ENCODE data around the gene IHH.

Gene IHH

DNA sequence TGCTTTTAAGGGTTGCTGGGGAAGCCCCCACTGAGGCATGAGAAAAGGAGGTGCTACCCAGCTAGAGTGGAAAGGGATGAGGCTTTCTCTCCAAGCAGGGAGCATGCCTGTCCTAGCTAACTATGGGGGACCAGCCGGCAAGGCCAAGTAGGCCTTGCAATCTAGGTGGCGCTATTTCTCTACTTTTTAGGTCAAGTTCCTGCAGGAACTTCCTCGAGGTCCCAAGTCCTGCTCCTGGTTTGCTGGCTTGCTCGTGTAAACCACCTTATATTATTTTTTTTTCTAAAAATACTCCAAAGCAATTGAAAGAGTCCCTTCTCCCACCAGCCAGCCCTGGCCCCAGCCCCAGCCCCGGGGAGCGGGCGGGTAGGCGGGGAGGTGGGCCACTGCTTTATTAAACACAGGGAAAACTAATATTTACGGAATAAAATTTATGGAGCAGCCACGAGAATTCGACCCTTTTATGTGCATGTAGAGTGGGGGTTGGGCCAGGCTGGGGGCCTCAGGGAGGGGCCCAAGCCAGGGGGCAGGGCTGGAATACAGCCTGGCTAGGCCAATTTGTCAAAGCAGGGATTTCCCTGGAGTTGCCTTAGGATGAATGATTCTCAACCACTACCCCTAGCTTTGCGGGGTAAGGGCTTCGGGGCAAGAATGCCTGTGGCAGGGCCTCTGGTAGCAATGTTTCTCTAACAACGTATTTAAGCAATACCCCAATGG lies 12.8 kb upstream of the IHH start:
- peak; percentile 82 for DNase-seq

DNA sequence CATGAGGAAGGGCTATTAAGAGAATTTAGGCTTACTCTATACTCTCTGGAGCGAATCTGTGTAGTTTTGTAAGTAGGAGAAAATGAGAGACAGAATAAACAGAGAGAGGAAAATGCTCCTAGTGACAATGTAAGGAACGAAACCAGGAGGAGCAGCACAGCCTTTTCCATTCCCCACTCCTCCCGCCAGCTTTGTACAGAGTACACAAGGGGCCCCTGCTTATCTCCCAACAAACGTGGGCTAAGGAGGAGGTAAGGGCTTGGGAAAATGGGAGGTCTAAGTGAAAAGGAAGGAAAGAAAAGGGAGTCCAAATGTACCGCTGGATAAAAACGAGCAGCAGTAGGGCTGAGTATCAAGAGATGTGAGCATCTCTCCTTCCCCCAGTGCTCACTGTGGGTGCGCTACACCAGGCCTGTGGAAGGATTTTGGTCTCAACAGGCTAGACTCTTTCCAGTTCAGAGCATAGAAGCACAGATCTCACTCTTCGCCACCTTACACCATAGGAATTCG lies 12.1 kb upstream of the IHH start:
- DNase-seq = no peak

DNA sequence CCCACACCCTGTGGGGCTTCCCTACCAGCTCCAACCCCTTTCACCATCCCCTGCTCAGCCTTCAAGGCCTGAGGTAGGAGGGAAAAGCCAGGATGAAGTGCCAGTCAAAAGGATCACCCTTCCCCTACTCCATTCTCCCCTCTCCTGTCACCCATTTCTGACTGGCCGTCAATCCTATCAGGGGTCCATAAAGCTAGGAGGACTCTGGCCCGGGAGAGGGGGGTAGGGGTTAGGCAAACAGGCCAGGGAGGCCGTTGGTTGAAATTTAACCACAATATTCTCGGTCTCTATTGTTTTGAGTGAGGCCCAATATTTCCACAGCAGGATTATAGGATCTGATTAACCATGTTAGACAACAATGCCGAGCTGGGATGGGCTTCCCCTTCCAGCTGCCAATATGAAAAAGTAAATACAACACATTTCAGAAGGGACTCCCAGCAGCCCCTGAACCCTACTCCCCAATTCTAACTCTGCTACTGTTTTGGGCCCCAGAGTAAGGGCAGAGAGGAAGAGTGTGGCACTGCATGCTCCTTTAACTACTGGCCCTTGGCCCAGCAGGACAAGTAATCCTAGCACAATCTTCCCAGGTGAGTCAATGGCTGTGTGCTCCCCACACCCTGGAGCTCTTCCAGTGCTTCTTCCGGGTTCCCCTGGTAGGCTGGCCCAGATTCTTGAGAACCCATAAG lies 10.6 kb upstream of the IHH start:
- DNase-seq = no peak

GRCh38 chr2:219065484-219065883 lies 4.8 kb upstream of the IHH start:
- no peak for DNase-seq

DNA sequence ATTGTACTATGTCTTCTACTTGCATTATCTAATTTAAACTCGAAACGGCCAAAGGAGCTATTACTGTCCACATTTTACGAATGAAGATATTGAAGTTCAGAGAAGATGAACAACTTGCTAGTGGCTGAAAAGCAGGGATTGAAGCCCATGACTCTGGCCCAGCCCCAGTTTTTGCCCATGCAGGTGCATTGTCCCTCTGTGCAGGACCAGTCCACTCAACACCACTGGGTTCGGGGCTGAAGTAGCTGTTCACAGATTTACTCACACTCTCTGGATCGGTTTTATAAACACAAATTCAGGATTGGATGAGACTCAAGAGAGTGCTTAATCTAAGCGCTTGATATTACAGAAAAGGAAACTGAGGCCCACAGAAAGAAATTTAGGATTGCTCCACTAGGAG lies 1.4 kb upstream of the IHH start:
- no peak for DNase-seq

- DNase-seq = no peak
Measured at GRCh38 chr2:219059725-219060682, 717 bp downstream of the IHH start.

DNA sequence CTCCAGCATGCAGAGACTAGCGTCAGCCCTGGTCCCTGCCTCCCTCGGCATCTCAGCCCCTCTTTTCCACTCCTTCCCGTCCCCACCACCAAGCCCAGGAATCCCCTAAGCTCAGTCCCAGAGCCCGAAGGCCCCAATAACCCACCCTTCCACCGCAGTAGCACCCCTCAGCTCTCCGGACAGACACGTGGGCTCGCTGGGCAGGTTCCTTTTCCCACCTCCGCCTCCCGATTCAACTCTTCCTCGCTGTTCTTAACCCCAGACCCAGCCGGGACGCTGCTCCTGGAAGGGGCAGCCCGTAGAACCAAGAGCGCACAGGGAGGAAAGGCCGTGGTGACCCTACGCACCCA lies 1.4 kb downstream of the IHH start:
- DNase-seq = no peak

- no peak for DNase-seq
Measured at GRCh38 chr2:219058541-219059374, 2.0 kb downstream of the IHH start.

DNA sequence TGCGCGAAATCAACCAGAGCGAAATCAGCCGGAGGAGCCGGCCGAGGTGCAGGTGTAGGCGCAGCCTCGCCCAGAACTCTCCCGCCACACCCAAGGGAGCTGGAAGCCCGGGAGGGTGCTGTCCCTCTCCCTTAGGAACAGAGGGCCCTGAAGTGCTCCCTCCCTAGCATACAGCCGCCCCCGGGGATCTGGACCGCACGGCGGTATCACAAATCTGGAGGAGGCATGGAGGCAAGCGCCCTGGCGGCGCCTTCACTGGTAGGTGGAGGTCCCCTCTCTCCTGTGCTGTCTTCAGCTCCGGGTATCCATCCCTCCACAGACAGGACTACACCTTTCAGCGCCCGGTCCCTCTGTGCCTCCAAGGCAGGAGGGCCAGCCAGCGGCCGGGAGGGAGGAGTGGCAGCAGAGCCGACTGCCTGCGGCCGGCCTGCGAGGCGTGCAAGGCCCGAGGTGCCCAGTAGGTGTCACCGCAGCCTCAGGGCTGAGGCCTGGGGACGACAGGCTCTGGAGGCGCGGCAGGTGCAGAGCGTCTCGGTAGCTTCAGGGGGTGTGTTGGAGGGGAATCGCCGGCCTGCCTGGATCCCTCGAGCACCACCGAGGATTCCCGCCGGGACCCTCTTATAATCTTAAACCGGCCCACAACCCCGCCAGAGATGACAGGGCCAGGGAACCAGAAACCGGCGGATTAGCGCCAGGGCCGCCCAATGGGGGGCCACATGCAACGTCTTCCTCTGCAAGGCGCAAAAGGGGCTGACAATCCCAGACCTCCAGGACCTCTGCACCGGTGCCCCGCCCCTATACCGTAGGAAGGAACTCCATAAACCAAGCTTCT lies 2.8 kb downstream of the IHH start:
- DNase-seq = peak; percentile 59

- DNase-seq = no peak
Measured at GRCh38 chr2:219056896-219057708, 3.6 kb downstream of the IHH start.

DNA sequence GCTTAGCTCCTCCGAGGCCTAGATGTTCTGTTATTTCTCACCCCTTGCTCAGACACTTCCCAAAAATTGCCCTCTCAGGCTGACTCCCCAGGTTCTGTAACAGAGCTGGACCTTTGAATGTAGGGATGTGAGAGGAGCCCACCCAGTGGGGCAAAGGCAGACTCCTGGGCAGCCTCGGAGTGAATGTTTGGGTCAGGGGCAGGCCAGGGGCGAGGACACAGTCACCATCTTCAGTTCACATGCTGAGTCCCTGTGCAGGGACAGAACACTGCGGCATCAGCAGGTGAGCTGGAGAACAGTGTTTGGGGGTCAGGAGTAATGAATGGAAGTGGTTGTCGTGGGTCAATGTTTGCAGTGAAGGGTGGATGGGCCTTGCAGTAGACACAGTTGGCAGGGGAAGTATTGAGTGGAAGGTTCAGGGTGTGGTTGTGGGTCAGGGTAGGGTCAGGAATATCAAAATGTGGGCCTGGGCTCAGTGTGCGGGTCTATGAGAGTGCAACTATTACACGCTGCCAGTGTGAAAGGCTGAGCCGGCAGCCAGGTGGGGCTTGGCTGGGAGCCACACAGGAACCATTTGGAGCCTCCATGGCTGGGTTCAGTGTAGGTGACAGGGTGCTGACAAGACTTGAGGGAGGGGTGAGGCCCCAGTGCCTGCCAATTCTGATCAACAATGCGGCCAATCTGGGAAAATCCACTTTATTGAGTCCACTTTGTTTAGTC lies 4.4 kb downstream of the IHH start:
- DNase-seq = no peak

DNA sequence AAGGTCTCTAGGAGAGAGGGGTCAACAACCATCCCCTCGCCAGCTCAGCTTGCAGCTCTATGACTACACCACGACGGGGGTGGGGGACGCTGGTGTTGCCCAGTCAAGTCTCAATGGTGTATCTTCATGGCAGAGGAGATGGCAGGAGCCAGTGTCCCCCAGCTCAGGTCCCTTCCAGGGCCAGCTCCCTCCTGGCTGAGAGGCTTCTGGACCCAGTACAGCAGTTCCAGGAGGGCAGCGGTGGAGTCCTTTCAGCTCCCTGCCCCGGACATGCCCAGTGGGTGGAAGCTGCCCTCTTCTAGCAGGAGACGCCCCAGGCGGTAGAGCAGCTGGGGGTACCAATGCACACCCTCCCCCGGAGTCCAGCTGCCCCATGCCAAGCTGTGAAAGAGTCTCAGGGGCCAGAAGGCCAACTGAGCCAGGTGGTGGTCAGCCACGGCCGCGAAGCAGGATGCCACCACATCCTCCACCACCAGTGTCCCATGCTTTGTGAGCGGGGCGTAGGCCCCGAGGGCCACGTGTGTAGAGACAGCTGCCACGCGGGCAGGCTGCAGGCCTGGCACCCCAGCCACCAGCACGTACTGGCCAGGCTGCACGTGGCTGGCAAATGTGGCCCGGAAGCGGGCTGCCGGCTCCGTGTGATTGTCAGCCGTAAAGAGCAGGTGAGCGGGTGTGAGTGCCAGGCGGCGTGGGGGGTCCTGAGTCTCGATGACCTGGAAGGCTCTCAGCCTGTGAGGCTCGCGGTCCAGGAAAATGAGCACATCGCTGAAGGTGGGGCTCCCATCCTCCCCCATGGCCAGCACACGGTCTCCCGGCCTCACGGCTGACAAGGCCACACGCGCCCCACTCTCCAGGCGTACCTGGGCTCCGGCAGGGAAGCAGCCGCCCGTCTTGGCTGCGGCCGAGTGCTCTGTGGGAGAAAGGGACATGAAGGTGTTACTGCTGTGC lies 5.5 kb downstream of the IHH start:
- DNase-seq = no peak

- no peak for DNase-seq
Measured at GRCh38 chr2:219049282-219049681, 11.4 kb downstream of the IHH start.

- peak; percentile 25 for DNase-seq
Measured at GRCh38 chr2:219045937-219046550, 14.7 kb downstream of the IHH start.

GRCh38 chr2:219042750-219043149 lies 18.0 kb downstream of the IHH start:
- DNase-seq = no peak

- no peak for DNase-seq
Measured at GRCh38 chr2:219042157-219042556, 18.6 kb downstream of the IHH start.

- peak; percentile 40 for DNase-seq
Measured at GRCh38 chr2:219041252-219041651, 19.5 kb downstream of the IHH start, which contains the start of gene CFAP65. CFAP65 (minus strand) TSS chr2:219041516; CDS start chr2:219039048, 2,468 bp downstream.

- DNase-seq = no peak
Measured at GRCh38 chr2:219038600-219038999, 22.1 kb downstream of the IHH start.
